A549 treated with RU486 at 1 μM for 4 hours (cell line): ENCODE results near the gene PRMT1. TPM values are rescaled to one million over a fixed set of nuclear protein-coding genes. Genes with fewer than 3 reads are reported as not detected.

Experiments
- total RNA-seq: library from RNA; stranded (reverse); fragments of 200-300 nt; extraction: Qiagen RNA extraction; gene quantifications from 5 replicates; pipeline ENCODE4 v1.2.3, GENCODE V29; 2022; ENCODE audit warnings: low read depth

PRMT1 gene
- total RNA-seq: 407 to 437 TPM (median 431 TPM) in 5 replicates

DNA sequence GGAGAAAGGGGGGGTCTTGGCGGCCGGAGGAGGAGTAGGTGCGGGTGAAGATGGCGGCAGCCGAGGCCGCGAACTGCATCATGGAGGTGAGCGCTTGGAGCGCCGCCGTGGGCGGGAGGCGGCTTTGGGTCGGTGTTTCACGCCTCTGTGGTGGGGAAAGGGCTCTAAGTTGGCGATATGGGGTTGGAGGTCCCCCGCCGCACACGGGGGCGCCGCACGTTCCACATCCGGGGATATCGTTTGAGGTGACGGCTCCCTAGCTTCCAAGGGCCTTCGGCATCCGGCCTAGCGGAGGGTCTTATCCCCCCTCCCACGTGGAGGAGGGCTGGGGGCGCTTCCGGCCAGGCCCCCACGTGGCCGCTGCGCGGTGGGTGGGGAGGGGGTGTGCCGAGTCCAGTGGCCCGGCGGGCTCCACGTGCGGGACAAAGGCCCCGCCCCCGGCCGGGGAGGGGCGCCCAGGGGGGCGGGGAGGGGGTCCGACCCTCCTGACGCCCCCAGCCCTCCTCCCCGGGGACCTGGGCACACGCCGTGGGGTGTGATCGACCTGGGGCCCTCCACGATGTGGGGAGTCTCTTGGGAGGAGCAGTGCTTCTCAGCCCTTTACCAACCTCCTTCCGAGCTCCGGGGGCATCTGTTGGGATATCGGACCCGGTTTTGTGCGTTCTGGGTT lies at the start of gene PRMT1:
PRMT1 (plus strand) TSS at position 41 of the 670 bp plus-strand sequence; CDS start at position 51, 10 bp downstream.

DNA sequence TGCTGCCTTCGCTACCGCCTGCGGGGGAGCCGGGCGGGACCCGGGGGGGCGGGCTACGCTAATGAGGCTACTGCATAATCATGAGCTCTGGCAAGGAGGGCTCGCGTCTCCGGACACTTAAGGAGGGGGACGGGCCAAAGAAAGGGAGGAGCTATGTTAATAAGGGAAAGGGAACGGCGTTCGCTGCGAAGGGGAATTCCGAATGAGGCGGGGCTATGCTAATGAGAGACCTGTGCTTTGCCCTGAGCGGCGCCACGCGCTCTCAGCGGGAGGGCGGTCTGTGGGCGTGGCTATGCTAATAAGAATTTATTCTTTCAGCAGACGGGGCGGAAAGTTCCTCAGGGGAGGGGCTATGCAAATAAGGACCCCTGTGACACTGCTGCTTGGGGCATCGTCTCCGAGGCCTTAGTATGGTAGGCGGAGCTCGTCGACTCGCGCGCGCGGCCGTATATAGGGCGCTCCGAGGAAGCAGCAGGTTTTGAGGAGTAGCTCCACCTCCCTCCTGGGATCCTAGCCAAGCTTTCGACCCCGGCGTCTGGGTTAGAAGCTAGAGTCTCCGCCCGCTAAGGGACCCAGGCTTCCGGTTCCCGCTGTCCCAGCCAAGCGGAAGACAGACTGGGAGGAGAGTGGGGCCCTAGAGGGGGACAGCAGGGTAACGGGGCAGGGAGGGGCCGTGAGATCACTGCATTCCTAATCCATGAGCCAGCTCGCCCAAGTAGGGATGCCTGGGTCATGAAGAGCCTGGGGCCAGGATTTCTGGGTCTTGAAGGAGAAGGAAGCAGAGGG lies 36.8 kb upstream of the PRMT1 start, which contains the start of gene RRAS:
RRAS (minus strand) TSS at position 31 of the 786 bp plus-strand sequence. CDS start 45 bp downstream, outside the sequence.

DNA sequence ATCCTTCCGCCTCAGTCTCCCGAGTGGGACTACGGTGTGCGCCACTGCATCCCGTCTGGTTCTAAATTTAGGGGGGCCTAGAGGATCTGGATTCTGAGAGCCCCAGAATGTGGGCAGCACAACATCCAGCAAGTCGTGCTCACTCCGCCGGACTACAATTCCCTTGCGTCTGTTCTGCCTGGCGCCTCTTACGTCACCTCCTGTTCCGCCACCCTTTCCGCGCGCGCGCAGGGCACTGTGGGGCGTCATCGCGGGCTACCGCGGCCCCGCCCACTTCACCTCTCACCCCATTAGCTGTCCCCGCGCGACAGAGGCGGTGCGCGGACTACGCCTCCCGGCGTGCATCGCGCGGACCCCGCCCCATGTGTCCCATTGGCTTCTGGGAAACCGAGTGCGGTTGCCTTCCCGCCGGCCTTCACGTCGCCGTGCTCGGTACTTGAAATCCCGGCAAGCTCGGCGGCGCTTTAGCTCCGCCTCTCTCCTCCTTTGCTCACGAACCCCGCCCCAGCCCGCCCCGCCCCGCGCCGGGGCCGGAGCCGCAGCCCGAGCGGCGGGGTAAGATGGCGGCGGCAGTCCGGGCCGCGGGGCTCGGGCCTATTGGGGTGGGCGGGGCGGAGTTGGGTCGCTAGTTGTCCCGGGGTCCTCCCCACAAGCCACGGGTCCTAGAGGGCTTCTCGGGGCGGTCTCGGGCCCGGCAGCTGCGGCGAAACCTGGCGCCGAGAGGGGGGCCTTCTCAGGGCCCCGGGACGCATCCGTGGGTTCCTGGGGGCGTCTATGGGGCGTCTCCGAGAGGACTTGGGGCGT lies 35.2 kb upstream of the PRMT1 start, which contains the start of gene SCAF1:
SCAF1 (plus strand) TSS at position 522 of the 804 bp plus-strand sequence. CDS start 2,818 bp downstream, outside the sequence.

DNA sequence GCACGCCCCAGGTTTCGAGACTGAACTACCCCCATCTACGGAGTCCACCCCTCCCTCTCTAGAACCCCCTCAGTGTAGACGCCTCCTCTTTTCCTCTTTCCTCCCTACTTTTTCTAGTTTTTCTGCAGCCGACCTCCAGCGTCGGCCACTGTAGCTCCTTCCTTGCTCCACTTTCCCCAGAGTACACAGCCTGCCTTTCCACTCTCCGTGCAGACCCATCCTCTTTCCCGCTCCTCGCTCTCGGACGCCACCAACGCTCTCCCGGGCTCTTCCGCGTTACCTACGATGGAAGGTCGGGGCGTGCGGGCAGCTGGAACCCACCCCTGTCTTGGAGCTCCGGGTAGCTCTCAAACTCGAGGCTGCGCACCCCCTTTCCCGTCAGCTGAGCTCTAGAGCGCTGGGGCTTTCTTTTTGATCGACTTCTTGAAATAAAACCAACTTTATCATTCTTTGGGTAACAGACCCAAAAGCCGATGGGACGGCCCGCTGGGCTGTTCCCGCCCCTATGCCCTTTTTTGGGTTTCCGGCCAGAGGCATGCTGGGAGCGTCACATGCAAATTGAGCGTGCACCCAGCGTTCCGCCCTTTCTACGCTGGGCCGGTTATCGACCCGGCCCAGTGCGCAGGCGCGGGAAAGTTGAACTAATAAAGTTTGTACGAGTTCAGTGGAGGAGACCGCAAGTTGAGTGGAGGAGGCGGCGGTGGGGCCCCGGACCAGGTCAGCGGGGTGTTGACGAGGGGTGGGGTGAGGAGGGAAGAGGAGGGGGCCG lies 11.5 kb upstream of the PRMT1 start, which contains the start of the genes BCL2L12 and IRF3:
BCL2L12 (plus strand) TSS at position 583 of the 769 bp plus-strand sequence. CDS start 760 bp downstream, outside the sequence.
IRF3 (minus strand) TSS at position 507 of the 769 bp plus-strand sequence. CDS start 1,019 bp downstream, outside the sequence.

GRCh38 chr19:49689133-49690078 lies 12.3 kb downstream of the PRMT1 start, which contains the start of gene ADM5:
Gene ADM5, plus strand, starts transcription at chr19:49689594. Its CDS starts 244 bp downstream, at chr19:49689838.

DNA sequence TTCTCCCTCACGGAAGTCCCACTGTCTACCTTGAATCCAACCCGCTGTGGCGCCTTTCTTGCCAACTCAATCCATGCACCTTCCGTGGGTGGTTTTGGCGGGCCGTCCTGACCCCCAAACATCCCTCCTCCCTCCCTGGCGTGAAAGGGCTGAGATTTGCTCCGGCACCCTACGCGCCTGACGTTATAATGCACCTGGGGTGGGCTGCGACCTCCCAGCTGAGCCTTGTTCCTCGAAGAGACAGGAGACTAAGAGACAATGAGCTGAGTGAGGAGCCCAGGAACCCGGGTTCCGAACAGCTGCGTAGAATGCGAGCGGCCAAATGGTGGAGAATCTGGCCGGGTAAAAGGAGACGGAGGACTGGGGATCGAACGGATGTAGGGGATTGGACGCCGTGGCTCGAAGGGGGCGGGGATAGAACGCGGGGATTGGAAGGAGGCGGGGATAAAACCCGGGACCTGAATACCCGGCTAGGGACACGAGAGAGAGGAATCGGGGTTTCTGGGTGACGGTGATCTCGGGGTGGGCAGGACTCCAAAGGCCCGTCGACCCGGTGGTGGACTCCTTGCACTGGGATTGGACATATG lies 13.7 kb downstream of the PRMT1 start, which contains the start of gene CPT1C:
CPT1C (plus strand) TSS at position 461 of the 587 bp plus-strand sequence. CDS start 1,137 bp downstream, outside the sequence.

Other genes with a start within 250 kb of the PRMT1 start
- 0.39 to 0.73 TPM (median 0.67 TPM) in 5 replicates for gene SLC17A7, start 235.7 kb upstream of the PRMT1 start, total RNA-seq
- 88.4 to 93.8 TPM (median 92.6 TPM) in 5 replicates for gene PIH1D1, start 225.5 kb upstream of the PRMT1 start, total RNA-seq
- 13.6 to 25.0 TPM (median 21.1 TPM) in 5 replicates for gene ALDH16A1, start 224.0 kb upstream of the PRMT1 start, total RNA-seq
- 0.90 to 2.2 TPM (median 1.2 TPM) in 5 replicates for gene FLT3LG, start 203.1 kb upstream of the PRMT1 start, total RNA-seq
- 3,849 to 4,394 TPM (median 4,225 TPM) in 5 replicates for gene RPL13A, start 189.7 kb upstream of the PRMT1 start, total RNA-seq
- 3,786 to 4,498 TPM (median 3,975 TPM) in 5 replicates for gene RPS11, start 180.8 kb upstream of the PRMT1 start, total RNA-seq
- gene FCGRT, start 164.6 kb upstream of the PRMT1 start, total RNA-seq: 23.9 to 33.3 TPM (median 28.1 TPM) in 5 replicates
- 0.78 to 2.8 TPM (median 2.0 TPM) in 5 replicates for gene RCN3, start 149.3 kb upstream of the PRMT1 start, total RNA-seq
- gene NOSIP, start 96.7 kb upstream of the PRMT1 start, total RNA-seq: 80.5 to 105 TPM (median 102 TPM) in 5 replicates
- 0.66 to 1.5 TPM (median 1.0 TPM) in 5 replicates for gene PRRG2, start 96.0 kb upstream of the PRMT1 start, total RNA-seq
- 24.2 to 35.2 TPM (median 31.5 TPM) in 5 replicates for gene PRR12, start 86.1 kb upstream of the PRMT1 start, total RNA-seq
- 81.1 to 134 TPM (median 118 TPM) in 5 replicates for gene RRAS, start 37.1 kb upstream of the PRMT1 start, total RNA-seq
- 42.4 to 73.9 TPM (median 68.0 TPM) in 5 replicates for gene SCAF1, start 35.1 kb upstream of the PRMT1 start, total RNA-seq
- 83.2 to 108 TPM (median 101 TPM) in 5 replicates for gene IRF3, start 11.4 kb upstream of the PRMT1 start, total RNA-seq
- 51.6 to 75.3 TPM (median 73.0 TPM) in 5 replicates for gene BCL2L12, start 11.3 kb upstream of the PRMT1 start, total RNA-seq
- 3.9 to 6.9 TPM (median 5.9 TPM) in 5 replicates for gene ADM5, start 12.3 kb downstream of the PRMT1 start, total RNA-seq
- gene CPT1C, start 13.8 kb downstream of the PRMT1 start, total RNA-seq: 11.6 to 14.1 TPM (median 12.2 TPM) in 5 replicates
- gene TSKS, start 86.0 kb downstream of the PRMT1 start, total RNA-seq: not detected in 5 replicates
- gene AP2A1, start 89.7 kb downstream of the PRMT1 start, total RNA-seq: 40.1 to 57.4 TPM (median 50.9 TPM) in 5 replicates
- gene FUZ, start 136.0 kb downstream of the PRMT1 start, total RNA-seq: 14.0 to 15.8 TPM (median 14.6 TPM) in 5 replicates
- 44.3 to 77.3 TPM (median 61.4 TPM) in 5 replicates for gene MED25, start 141.0 kb downstream of the PRMT1 start, total RNA-seq
- 109 to 166 TPM (median 155 TPM) in 5 replicates for gene PTOV1, start 173.9 kb downstream of the PRMT1 start, total RNA-seq
- gene PNKP, start 190.3 kb downstream of the PRMT1 start, total RNA-seq: 39.7 to 55.3 TPM (median 47.3 TPM) in 5 replicates
- 66.3 to 117 TPM (median 109 TPM) in 5 replicates for gene AKT1S1, start 200.1 kb downstream of the PRMT1 start, total RNA-seq
- 21.7 to 25.3 TPM (median 22.1 TPM) in 5 replicates for gene TBC1D17, start 200.4 kb downstream of the PRMT1 start, total RNA-seq
- 0.59 to 1.8 TPM (median 0.79 TPM) in 5 replicates for gene IL4I1, start 219.6 kb downstream of the PRMT1 start, total RNA-seq